Thyroid gland (tissue), 4 donors: Measurements from ENCODE around the gene TPD52L2. TPM values are rescaled to one million over a fixed set of nuclear protein-coding genes. Genes with fewer than 3 reads are reported as not detected.
"Not testable (repeated sequence)": the region's sequence is repeated elsewhere in the genome, so short reads cannot be mapped to it uniquely, and the experiment has no call there.

Experiments
- DNase-seq, 2 donors: peaks; one replicate each; pipeline ENCODE4 v3.0.0-alpha.2; 2019
- H3K27ac ChIP-seq, 3 donors: fragments of 200-600 bp; sonication (generic); 1 replicate in 2 of 3; 2 replicates in 1 of 3; pipeline ENCODE4 v1.5.1; 2016 to 2019; ENCODE audit warnings: mild to moderate bottlenecking in 1 of 3, moderate library complexity in 1 of 3
- H3K27me3 ChIP-seq: fragments of 200-600 bp; sonication (generic); one replicate; pipeline ENCODE4 v1.5.1; 2019
- H3K36me3 ChIP-seq, 2 donors: fragments of 200-600 bp; sonication (generic); one replicate each; pipeline ENCODE4 v1.5.1; 2016 to 2019
- H3K4me1 ChIP-seq, 2 donors: fragments of 200-600 bp; sonication (generic); one replicate each; pipeline ENCODE4 v1.5.1; 2017 to 2019
- H3K4me3 ChIP-seq, 3 donors: fragments of 200-600 bp; sonication (generic); replicated peaks in 1 of 3; 1 replicate in 2 of 3; 2 replicates in 1 of 3; pipeline ENCODE4 v1.5.1; 2016; ENCODE audit warnings: mild to moderate bottlenecking in 1 of 3
- H3K9me3 ChIP-seq: fragments of 200-600 bp; sonication (generic); one replicate; pipeline ENCODE4 v1.5.1; 2017
- POLR2A ChIP-seq, 2 donors: fragments of 450-650 bp; IDR thresholded peaks; one replicate each; pipeline ENCODE4 v1.6.1; 2017; ENCODE audit warnings: antibody characterized with exemption in 2 of 2, mild to moderate bottlenecking in 2 of 2, moderate library complexity in 1 of 2
- WGBS, 2 donors: methylation state at CpG; one replicate each; pipeline ENCODE4 v1.1.5; 2017; 5-methylcytosine and 5-hydroxymethylcytosine counted together
- intact Hi-C: fragments of 100-400 bp; cut with DNase I; formaldehyde crosslinking; loops from one replicate; pipeline ENCODE4 v1.15.1; 2023
- total RNA-seq, 4 donors: library from RNA; depleted of rRNA; stranded (reverse); fragments of >200 nt; gene quantifications; one replicate each; pipeline ENCODE4 v1.2.3, GENCODE V29; 2016
- TF ChIP-seq, protein P1 (sequence below), 6 experiments: fragments of 200-600 bp in 3 of 6; fragments of 450-650 bp in 3 of 6; sonication (generic) in 3 of 6; IDR thresholded peaks; one replicate each; pipeline ENCODE4 v1.5.1; 2016 to 2019; ENCODE audit warnings: antibody characterized with exemption in 6 of 6, mild to moderate bottlenecking in 2 of 6, inconsistent platforms in 1 of 6, moderate library complexity in 1 of 6

Gene TPD52L2
- total RNA-seq, 4 donors from 2014 or later: 69.4 to 93.3 (median 89.6) TPM

GRCh38 chr20:63878899-63879663 lies 14.0 kb downstream of the TPD52L2 start:
- no peak overlapping the region for H3K27ac ChIP-seq
- WGBS, 2 donors: 96 to 97% methylated on average over 11 to 13 of the region's 14 CpGs
- TF ChIP-seq, protein P1, sequence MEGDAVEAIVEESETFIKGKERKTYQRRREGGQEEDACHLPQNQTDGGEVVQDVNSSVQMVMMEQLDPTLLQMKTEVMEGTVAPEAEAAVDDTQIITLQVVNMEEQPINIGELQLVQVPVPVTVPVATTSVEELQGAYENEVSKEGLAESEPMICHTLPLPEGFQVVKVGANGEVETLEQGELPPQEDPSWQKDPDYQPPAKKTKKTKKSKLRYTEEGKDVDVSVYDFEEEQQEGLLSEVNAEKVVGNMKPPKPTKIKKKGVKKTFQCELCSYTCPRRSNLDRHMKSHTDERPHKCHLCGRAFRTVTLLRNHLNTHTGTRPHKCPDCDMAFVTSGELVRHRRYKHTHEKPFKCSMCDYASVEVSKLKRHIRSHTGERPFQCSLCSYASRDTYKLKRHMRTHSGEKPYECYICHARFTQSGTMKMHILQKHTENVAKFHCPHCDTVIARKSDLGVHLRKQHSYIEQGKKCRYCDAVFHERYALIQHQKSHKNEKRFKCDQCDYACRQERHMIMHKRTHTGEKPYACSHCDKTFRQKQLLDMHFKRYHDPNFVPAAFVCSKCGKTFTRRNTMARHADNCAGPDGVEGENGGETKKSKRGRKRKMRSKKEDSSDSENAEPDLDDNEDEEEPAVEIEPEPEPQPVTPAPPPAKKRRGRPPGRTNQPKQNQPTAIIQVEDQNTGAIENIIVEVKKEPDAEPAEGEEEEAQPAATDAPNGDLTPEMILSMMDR (IDR thresholded peaks at IDR 0.05): no peak
- TF ChIP-seq POLR2A (IDR thresholded peaks at IDR 0.05): no peak
- intact Hi-C loops: no loop called here
- no peak for DNase-seq
- H3K27me3 ChIP-seq: no peaks in the 10 kb centered on the region
- H3K36me3 ChIP-seq: peaks cover 26 to 49% of the 10 kb centered on the region in 2 donors
- no peaks in the 10 kb centered on the region for H3K9me3 ChIP-seq
- H3K4me3 ChIP-seq: no peak overlapping the region
- no peaks in the 10 kb centered on the region for H3K4me1 ChIP-seq

GRCh38 chr20:63880901-63881300 lies 15.8 kb downstream of the TPD52L2 start:
- 94 to 95% methylated on average over 13 of the region's 13 CpGs for WGBS, 2 donors
- H3K9me3 ChIP-seq, H3K27me3 ChIP-seq, intact Hi-C loops, H3K4me1 ChIP-seq, H3K4me3 ChIP-seq, DNase-seq, H3K27ac ChIP-seq: not testable (repeated sequence)
- H3K36me3 ChIP-seq: peaks cover 19 to 41% of the 10 kb centered on the region in 2 donors

DNA sequence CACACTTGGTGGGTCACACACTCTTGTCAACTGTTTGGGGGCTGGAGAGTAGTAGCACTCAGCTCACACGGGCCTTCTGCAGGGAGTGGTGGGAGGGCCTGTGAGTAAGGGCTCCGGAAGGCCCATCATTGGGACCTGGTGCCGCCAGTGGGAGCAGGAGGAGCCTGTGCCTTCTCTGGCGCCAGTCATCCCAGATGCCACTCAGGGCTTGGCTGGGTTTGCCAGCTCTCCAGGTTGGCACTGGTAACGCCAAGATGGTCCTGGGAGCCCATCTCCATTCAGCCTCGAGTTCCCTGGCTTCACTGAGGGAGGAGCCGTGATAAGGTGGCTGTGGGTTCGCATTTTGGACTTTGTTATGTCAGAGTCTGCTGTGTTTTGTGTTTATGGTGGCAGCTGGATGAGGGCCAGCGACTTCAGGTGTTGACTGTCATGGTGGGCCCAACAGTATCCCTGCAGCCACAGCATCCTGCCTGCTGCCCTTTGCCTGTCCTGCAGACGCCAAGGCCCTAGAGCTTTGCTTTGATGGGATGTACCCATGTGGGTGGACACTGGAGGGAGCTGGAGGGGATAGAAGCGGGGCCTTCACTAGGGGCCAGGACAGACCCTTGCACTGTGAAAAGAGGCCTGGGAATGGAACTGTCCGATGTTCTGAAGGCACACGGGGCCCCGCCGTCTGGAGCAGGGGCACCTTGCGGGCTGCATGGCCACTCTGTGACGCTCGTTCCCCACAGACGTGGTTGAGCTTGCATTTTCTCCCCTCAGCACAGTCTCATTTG lies 16.6 kb downstream of the TPD52L2 start:
- no peak for DNase-seq
- H3K9me3 ChIP-seq: no peaks in the 10 kb centered on the region
- H3K27ac ChIP-seq: no peak overlapping the region
- no peaks in the 10 kb centered on the region for H3K4me1 ChIP-seq
- H3K36me3 ChIP-seq: peaks cover 18 to 37% of the 10 kb centered on the region in 2 donors
- intact Hi-C loops: no loop called here
- no peaks in the 10 kb centered on the region for H3K27me3 ChIP-seq
- 85 to 95% methylated on average over 14 to 19 of the region's 19 CpGs for WGBS, 2 donors
- TF ChIP-seq POLR2A (IDR thresholded peaks at IDR 0.05): no peak
- TF ChIP-seq, protein P1 (IDR thresholded peaks at IDR 0.05): no peak
- H3K4me3 ChIP-seq: no peak overlapping the region

GRCh38 chr20:63882257-63883200 lies 17.5 kb downstream of the TPD52L2 start:
- no peak for TF ChIP-seq POLR2A (IDR thresholded peaks at IDR 0.05)
- TF ChIP-seq, protein P1 (IDR thresholded peaks at IDR 0.05): no peak
- Histone ChIP-seq H3K4me1 (no peaks in the 10 kb centered on the region), H3K27ac (no peak overlapping the region), H3K4me3 (no peak overlapping the region), H3K27me3 (no peaks in the 10 kb centered on the region), H3K36me3 (peaks cover 26 to 33% of the 10 kb centered on the region in 2 donors), H3K9me3 (no peaks in the 10 kb centered on the region)
- intact Hi-C loops: no loop called here
- 93 to 97% methylated on average over 21 to 22 of the region's 28 CpGs for WGBS, 2 donors
- no peak for DNase-seq

DNA sequence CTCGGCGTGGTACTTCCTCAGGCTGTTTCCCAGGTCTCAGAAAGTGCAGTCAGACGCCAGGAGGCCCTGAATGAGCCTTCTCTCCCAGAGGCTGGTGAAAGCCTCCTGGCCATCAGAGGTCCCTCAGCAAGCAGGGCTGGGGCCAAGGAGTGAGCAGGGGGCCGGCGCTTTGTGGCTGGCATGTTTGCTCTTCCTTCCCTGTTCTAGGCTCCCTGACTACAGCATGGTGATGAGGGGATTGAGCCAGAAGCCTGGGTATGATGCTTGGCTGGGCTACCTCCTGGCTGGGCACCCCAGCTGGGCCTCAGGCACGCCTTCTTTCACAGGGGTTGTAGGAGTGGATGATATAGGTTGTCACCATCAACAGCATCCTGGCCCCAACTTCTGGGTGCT lies 18.1 kb downstream of the TPD52L2 start:
- Histone ChIP-seq H3K4me1 (no peaks in the 10 kb centered on the region), H3K27ac (no peak overlapping the region), H3K9me3 (no peaks in the 10 kb centered on the region), H3K27me3 (no peaks in the 10 kb centered on the region), H3K36me3 (peaks cover 30 to 35% of the 10 kb centered on the region in 2 donors), H3K4me3 (no peak overlapping the region)
- intact Hi-C loops: no loop called here
- WGBS, 2 donors: 92 to 97% methylated on average over 3 to 6 of the region's 6 CpGs
- no peak for TF ChIP-seq POLR2A (IDR thresholded peaks at IDR 0.05)
- TF ChIP-seq, protein P1 (IDR thresholded peaks at IDR 0.05): no peak
- no peak for DNase-seq
